ENCODE data around the gene MTCL1.
"Not testable (repeated sequence)": the region's sequence is repeated elsewhere in the genome, so short reads cannot be mapped to it uniquely, and the experiment has no call there.

Gene MTCL1

DNA sequence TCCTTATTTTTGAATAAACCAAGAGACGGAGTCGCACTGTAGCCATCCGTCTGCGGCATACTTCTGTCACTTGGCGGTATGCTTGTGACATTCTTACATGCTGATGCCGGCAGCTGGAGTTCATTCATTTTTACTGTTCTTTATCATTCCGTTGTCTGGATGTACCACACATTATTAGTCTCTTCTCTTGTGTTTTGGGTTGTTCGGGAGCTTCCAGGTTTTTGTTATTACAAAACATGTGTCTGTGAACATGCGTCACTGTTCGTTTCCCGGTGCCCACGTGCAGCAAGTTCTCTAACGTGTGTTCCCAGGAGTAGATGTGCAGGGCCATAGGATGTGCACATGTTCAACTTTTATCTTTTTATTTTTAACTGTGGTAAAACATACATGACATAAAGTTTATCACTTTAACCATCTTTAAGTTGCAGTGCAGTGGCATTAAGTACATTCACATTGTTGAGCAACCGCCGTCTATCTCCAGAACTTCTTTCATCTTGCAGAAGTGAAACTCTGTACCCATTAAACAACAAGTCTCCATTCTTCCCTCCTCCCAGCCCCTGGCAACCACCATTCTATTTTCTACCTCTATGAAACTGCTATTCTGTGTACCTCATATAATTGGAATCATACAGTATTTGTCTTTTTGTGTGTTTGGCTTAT is 40.1 kb downstream of the MTCL1 start:
- no peak for DNase-seq

GRCh38 chr18:8747440-8747937 is 42.1 kb downstream of the MTCL1 start:
- no peak for DNase-seq

- no peak for DNase-seq
Measured at GRCh38 chr18:8749492-8749891, 44.1 kb downstream of the MTCL1 start.

DNA sequence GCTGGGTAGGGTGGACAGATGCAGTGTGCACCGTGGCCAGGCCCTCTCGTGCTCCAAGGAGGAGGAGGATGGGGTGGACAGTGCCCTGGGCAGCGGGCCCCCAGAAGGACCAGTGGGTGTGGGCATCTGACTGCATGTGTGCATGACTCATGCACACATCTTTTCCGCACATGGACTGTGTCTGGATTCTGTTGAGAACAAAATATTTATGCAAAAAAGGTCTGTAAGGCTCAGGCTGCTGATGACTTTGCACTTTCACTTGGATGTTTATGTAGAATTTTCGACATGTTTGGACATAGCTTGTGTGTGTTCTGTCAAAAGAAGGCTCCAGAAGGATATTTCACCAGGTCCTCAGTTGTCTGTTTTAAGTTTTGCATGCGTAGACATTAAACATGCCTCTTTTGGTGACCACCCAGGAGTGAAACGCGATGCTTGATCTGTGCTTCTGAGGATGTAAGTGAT is 45.6 kb downstream of the MTCL1 start:
- DNase-seq: no peak

DNA sequence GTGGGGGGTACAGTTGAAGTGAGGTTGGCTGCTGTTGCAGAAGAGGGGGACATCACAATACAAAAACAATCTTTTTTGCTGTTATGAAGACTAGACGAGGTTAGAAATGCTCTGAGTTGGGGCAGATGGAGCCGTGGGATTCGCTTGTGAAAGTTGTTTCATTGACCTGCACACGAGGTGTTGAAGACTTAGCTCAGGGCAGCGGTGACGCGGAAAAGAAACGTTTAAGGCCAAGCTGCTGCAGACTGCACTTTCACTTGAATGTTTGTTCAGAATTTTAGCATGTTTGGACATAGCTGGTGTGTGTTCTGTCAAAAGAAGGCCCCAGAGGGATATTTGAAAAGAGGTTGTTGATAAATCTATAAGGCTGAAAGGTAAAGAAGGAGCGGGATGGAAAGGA is 46.3 kb downstream of the MTCL1 start:
- no peak for DNase-seq

DNA sequence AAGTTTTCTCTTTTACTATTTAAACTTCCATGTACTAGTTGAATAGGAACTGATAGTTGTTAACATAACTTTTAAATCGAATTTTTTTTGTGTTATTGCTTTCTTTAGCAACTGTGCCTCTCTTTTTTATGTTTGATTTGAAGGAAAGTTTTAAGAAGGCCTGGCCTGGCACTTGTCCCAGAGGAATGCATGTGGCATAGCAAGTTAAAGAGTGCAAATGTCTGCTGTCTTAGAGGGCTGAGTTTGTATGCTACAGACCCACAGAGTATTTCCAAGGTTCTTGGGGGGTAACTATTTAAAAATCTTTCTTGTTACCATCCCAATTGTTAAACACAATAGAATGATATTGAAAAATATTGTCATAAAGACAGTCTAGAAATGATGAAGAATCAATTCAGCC is 47.0 kb downstream of the MTCL1 start:
- no peak for DNase-seq

GRCh38 chr18:8754995-8755960 is 49.9 kb downstream of the MTCL1 start:
- DNase-seq: no peak

GRCh38 chr18:8756571-8756970 is 51.2 kb downstream of the MTCL1 start:
- no peak for DNase-seq

DNA sequence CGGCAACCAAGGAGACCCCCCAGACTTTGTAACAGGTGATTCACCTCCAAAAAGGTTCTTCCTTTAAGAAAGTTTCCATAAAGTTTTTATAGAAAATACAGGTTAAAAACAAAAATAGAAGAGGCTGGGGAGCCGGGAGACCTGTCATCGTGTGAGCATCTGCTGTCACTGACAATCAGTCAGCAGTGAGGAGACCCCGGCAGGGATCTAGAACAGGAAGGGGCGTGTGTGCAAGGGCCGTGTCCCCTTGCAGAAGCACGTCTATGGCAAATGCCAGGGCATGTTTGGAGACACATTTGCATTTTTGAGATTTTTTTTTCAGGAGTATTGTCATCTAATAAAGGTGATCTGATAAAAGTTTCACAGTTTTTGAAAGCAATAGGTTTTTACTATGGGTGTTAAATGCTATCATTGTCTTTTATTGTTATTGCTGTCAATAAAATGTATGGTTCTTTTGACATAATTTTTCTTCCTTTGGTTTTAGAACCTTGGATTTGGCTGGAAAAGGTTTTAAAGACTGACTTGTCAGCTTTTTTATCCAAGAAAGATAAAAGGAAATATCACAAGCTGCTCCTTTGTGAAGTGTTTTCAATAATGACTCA is 52.1 kb downstream of the MTCL1 start:
- DNase-seq: no peak

- no peak for DNase-seq
Measured at GRCh38 chr18:8758466-8758865, 53.1 kb downstream of the MTCL1 start.

DNA sequence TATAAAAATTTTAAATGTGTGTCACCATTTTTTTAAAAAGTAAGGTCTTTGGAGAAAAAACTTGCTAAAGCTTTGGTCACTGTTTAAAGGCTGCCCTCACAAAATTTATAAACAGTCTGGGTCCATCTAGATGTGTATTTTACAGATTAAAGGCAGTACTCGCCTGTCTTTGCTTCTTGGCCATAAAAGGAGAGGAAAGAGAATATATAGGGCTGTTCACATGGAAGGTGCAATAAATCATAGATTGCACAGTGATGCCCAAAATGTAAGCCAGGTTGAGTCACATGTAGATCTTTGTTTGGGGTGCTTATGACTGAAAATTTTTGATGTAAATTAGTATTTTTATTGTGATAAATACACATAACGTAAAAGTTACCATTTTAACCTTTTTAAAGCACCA is 55.6 kb downstream of the MTCL1 start:
- DNase-seq: no peak

DNA sequence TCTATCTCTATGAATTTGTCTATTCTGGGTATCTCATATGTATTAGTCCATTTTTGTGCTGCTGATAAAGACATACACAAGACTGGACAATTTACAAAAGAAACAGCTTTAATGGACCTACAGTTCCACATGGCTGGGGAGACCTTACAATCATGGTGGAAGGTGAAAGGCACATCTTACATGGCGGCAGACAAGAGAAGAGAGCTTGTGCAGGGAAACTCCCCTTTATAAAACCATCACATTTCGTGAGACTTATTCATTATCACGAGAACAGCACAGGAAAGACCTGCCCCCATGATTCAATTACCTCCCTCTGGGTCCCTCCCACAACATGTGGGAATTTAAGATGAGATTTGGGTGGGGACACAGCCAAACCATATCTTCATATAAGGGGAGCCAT is 56.2 kb downstream of the MTCL1 start:
- not testable (repeated sequence) for DNase-seq

DNA sequence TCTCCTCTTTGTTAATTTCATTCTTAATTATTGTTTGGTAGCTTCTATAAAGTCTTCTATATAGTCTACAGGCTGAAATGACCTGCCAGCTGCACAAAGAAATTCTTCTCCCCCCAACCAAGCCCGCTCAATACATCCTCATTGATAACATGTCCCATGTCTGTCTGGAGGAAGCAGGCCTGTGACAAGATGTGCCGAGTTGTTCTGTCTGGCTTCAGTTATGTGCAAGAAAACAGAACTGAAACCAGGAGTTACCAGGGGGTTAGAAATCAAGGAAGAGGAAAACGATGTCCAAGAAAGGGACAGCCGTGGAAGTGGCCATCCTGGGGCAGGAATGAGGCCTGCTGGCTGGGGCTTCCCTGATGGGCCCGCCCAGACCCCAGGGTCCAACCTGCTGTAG is 57.6 kb downstream of the MTCL1 start:
- no peak for DNase-seq

DNA sequence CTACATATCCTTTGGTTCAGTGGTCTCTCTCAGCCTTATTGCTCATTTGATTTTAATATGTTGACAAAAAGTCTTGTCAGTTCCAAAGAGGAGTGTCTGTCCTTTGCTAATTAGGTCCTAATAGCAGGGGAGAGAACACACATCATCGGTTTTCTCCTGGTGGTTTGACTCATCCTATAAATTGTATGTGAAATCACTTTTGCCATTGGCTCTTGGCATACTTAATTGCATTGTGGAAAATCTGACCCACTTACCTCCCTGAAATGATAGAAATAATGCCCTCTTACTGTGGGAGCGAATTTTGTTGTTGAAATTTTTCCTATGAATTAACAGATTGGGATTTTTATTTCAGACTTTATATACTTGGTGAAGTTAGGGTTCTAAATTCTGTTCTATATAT is 58.3 kb downstream of the MTCL1 start:
- no peak for DNase-seq

DNA sequence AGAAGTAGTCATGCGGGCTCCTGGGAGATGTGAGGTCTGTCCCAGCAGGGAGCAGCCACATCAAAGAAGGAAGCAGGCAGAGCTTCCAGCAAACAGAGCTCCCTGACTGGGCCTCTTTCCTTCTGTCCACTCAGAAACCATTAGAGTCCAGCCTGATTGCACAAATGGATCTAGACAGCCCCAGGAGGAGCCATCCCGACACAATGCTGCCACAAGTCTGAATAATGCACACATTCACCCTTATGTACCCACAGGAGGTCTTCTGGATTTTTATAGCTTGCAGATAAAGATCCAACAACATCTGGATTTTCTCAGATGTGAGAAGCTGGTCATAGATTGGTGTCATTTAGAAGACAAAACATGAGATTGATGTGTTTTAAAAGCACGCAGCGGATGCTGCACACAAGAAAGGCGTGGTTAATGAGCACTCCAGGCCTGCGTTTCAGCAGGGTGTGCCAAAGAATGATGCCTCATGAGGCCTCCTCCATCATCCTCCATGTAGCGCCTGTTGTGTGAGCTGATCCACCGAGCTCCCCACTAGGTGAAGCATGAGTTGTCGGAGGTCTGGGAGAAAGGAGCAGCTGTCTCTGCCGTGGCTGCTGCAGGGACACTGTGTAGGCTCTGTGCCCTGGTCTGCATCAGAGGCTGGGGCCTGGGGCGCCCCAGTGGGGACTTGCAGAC is 60.6 kb downstream of the MTCL1 start:
- no peak for DNase-seq

- DNase-seq: no peak
Measured at GRCh38 chr18:8766559-8767293, 61.4 kb downstream of the MTCL1 start.

DNA sequence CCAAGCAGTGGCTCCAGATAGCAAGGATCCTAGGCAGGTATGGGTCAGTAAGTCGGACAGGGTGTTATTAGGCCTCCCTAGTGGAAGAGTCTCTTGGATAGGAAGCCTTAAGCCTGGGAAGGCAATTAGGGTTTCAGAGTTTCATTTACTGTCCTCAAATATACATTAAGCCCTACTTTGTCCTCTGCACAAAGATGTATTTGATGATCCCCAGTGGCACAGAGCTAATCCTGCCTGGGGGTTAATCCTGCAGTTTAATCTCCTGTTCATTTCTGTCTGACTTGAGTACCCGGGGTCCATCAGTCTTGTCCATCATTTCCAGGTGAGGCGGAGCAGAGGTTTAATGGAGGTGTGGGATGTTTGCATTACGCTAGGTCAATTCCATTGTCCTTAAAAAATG is 62.0 kb downstream of the MTCL1 start:
- DNase-seq: no peak

DNA sequence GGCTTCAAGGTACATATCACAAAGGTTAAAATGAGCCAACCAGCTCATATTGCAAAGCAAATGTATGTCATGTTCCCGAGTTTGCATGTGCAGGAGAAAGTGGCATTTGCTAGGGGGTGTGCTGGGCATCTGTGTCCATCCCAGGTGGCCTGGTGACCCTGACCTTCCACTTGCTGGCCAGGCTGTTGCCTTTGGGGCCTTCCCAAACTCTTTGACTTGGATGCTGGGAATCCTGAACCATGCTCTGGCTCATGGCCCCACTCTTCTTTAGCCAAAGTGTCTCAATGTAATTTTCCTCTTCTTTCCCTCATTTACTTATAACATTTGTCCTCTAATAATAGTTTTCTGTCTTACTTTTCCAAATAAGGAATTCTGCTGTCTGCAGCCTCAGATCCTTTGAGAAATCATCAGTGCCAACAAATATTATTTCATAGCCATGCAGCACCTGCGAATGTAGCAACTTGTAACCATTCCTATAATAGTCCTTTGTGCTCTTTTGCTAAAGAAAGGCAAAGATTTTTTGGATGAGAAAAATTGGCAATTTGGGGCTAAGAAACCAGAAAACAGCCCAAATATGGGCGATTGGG is 64.2 kb downstream of the MTCL1 start:
- DNase-seq: no peak

DNA sequence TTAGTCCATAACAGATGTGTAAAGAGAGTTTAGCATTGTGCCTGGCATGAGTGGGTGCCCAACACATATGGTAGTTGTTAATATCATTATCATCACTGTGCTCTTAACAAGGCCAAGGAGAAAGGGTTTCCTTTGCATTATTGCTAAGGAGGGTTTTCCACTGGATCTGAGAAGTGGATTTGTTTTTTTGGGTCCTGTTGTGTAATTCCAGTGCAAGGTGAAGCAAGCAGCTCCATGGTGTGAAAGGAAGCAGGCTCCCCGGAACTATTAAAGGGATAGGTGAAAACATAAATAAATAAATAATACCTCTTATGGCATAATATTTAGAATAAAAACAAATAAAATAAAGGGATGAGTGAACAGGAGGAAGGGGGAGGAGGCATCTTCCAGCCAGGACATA is 65.3 kb downstream of the MTCL1 start:
- DNase-seq: no peak

DNA sequence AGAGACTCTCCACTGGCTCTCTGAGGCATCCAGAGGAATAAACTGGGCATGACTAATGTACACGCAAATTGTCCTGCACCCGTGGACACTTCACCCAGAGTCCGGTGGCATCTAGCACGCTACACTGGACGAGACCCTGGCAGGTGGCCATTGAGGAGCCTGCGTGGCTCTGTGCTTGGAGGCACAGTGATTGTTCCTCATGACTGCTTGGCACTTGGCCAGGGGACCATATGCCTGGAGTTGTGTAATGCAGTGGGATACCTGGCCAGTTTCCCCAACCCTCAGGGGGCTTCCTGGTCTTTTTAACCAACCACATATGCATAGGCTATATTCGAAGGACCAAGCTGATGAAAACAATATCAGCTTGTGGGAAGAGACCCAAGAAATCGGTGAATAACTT is 66.6 kb downstream of the MTCL1 start:
- DNase-seq: no peak

DNA sequence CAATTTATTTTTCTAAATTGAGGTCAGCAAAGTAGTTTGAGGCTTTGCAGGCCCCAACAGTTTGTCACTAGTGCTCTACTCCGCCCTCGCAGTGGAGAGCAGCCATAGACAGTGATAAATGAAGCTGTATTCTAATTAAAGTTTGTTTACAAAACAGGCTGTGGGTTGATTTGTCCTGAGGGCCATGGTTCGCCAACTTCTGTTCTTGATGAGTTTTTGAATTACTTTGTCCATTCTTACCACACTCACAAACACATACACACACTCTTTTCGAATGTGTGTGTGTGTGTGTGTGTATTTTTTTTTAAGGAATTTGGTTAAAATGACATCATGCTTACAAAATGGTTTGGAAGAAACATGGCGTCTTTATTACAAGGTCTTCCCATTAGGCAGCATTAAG is 68.6 kb downstream of the MTCL1 start:
- no peak for DNase-seq
